T47D (cell line): ENCODE results near the gene ZFP62.
"Not testable (repeated sequence)": the region's sequence is repeated elsewhere in the genome, so short reads cannot be mapped to it uniquely, and the experiment has no call there.

ENCODE experiments used
- DNase-seq, 2 experiments: peaks; one replicate each; pipeline versions ENCODE4 v3.0.0 to v3.0.0-alpha.2; 2011 to 2012; ENCODE audit warnings: low read depth in 1 of 2, low spot score in 1 of 2
- JUND ChIP-seq: IDR thresholded peaks from 2 replicates; pipeline ENCODE4 v1.6.1; 2012; ENCODE audit warnings: low read depth
- in situ Hi-C: cut with HindIII; loops from 2 replicates; pipeline ENCODE4 v1.10.0; 2016; ENCODE audit warnings: low sequenced_read_pairs, low pct_unique_long_range_greater_than_20kb

ZFP62 gene

DNA sequence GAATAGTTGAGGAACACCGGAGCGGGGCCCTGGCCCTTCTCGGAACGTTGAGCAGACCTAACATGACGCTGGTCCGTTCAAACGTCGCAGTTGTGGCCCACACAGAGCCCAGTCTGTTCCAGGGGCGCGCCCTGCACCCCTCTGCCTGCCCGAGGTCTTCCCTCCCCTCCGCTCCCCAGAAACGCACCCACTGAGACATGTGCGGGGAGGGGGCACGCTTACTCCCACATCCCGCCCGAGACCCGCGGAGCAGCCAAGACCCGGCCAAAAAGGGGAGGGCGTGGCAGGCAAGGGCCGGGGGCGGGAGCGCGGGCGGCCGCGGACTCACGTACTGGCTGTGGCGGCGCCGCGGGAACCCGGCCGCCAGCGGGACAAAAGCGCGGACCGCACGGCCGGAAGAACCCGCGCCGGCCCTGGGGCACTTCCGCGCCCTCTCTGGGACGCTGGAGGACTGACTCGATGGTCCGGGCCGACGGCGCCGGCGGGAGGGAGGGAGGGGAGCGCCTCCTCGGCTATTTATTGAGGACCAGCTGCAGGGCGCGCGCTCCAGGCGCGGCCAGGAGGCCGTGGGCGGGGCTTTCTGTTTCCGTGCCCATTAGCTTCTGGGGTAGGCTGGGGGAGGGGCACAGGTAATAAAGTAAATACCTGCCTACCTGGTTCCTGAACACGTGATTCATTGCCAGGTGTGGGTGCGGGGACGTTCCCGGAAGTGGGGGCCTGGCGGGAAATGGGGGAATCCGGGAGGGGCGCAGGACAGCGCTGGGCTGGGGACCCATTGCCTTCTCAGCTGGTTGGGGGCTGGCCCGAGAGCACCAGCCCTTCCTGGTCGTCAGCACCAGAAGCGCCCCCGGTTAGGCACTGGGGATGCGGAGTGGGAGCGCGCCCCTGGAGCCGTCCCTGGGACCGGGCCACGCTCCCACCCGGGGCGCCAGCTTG lies at the start of gene ZFP62:
TSS of gene ZFP62 (minus strand) at position 390 of the 936 bp plus-strand sequence. CDS start at position 333, 57 bp downstream.
- in situ Hi-C loops: no loop called here
- no peak for TF ChIP-seq JUND

DNA sequence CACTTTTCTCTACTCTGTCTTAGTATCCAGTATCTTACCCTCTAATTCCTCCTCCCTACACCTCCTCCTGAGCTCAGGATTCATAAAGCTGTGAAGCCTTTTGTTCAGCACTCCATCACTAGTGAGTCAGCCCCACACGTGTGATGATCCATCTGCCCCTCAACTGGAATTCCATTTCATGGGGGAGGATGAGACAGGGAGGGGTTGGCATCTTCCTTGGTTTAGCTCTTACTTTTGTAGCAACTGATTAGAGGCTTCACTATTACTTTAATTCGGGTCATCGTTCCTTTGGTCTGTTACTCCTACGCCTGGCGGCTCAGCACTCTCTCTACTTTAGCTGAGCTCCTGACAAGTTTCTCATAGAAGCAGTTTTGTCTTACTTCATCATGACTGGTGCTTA lies 49.7 kb upstream of the ZFP62 start:
- DNase-seq: no peak
- in situ Hi-C loops: no loop called here
- no peak for TF ChIP-seq JUND

More for the DNA sequence above, at the start of gene ZFP62:
- DNase-seq: peak; percentile 86 to 95

- no peak for DNase-seq
- no peak for TF ChIP-seq JUND
- in situ Hi-C loops: no loop called here
Measured at GRCh38 chr5:180910182-180910581, 49.1 kb upstream of the ZFP62 start.

DNA sequence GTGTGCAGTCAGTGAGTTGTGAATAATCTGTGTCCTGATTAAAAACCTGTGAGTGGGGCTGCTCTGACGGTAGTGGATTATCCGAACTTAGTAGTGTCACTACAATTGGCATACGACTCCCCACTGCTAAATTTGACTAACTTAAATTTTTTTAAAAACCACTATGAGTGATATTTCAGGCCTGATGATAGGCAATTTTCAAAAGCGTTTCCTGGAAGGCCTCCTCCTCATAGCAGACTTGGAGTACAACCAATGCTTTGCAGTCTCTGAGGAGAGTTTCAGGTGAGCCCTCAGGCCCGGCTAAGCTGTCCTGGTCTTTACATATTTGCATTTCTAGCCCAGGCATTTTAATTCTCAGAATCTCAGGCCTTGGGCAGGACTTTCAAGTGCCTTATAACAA lies 48.7 kb upstream of the ZFP62 start:
- TF ChIP-seq JUND: no peak
- no peak for DNase-seq
- in situ Hi-C loops: no loop called here

DNA sequence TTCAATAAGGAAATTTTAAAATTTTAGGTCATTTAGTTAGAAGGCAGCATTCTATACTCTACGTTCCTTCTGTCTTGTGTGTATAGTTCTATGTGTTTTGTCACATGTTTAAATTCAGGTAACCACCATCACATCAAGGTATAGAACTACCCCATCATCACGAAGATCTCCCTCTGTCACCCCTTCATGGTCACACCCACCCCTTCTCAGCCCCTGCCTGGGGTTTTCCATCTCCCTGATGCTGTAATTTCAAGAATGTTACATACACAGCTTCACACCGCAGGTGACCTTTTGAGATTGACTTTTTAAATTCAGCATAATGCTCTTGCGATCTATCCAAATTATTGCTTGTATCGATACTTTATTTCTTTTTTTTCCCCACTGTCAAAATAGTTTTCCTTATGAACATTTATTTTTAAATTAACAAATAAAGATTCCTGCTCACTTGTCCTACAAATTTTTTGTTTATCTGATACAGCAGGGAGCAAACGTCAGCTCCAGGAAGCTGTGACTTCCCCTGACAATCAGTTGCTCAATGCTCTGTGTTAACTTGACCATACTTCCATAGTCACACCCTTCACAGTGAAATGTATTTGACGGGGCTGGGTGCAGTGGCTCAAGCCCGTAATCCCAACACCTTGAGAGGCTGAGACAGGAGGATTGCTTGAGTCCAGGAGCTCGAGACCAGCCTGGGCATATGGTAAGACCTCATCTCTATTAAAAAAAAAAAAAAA lies 48.1 kb upstream of the ZFP62 start:
- DNase-seq: no peak
- in situ Hi-C loops: no loop called here
- no peak for TF ChIP-seq JUND

DNA sequence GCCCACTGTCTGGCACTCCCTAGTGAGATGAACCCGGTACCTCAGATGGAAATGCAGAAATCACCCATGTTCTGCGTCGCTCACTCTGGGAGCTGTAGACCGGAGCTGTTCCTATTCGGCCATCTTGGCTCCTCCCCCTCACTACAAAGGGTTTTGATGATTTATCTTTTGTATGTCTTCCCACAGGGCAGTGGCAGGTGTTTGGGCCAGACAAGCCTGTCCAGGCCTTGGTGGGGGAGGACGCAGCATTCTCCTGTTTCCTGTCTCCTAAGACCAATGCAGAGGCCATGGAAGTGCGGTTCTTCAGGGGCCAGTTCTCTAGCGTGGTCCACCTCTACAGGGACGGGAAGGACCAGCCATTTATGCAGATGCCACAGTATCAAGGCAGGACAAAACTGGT lies 47.3 kb upstream of the ZFP62 start:
- in situ Hi-C loops: no loop called here
- TF ChIP-seq JUND: no peak
- DNase-seq: no peak

- no peak for TF ChIP-seq JUND
- in situ Hi-C loops: no loop called here
Measured at GRCh38 chr5:180901319-180902009, 40.4 kb upstream of the ZFP62 start.

DNA sequence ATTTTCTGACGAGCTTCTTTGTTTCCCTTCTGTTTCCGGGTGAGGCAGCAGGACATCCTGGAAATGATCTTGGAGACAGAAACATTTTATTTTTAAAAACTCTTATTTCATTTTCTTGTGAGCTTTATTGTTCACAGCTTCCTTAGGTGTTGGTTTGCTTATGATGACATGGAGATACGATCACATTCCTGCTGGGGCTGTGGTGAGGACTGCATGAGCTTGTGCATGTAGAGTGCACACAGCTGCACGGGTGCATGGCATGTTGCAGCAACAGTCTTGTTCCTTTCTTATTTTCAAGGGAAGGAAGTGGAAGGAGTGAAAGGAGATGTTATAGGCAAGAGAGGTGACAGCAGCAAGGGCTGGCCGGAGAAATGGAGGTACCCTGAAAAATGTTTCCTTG lies 39.1 kb upstream of the ZFP62 start:
- peak in 1 of 2 experiments; percentile 74 for DNase-seq
- in situ Hi-C loops: no loop called here
- no peak for TF ChIP-seq JUND

More at GRCh38 chr5:180901319-180902009, 40.4 kb upstream of the ZFP62 start:
- no peak for DNase-seq

GRCh38 chr5:180898621-180899246 lies 37.7 kb upstream of the ZFP62 start, which contains the start of gene BTNL8:
BTNL8 (plus strand) TSS chr5:180899159; CDS start chr5:180899311, 152 bp downstream.
- in situ Hi-C loops: no loop called here
- no peak for TF ChIP-seq JUND
- peak in 1 of 2 experiments; percentile 28 for DNase-seq

DNA sequence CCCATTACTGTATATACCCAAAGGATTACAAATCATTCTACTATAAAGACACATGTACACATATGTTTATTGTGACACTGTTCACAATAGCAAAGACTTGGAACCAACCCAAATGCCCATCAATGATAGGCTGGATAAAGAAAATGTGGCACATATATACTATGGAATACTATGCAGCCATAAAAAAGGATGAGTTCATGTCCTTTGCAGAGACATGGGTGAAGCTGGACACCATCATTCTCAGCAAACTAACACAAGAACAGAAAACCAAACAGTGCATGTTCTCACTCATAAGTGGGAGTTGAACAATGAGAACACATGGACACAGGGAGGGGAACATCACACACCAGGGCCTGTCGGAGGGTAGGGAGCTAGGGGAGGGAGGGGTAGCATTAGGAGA lies 34.3 kb upstream of the ZFP62 start:
- in situ Hi-C loops, DNase-seq: not testable (repeated sequence)

GRCh38 chr5:180889381-180889780 lies 28.3 kb upstream of the ZFP62 start:
- in situ Hi-C loops: no loop called here
- DNase-seq: no peak
- no peak for TF ChIP-seq JUND

GRCh38 chr5:180885845-180886529 lies 24.9 kb upstream of the ZFP62 start:
- DNase-seq: peak in 1 of 2 experiments; percentile 71

More at GRCh38 chr5:180885845-180886529, 24.9 kb upstream of the ZFP62 start:
- in situ Hi-C loops: not testable (repeated sequence)
